ENCODE data around the gene PIK3CA. TPM values are rescaled to one million over a fixed set of nuclear protein-coding genes. Genes with fewer than 3 reads are reported as not detected.

Gene PIK3CA
- total and polyA plus RNA-seq, 8 donors = 25.3 to 39.8 (median 32.2) TPM

- Histone ChIP-seq H3K36me3 (no peaks in the 10 kb centered on the region), H3K9me3 (no peaks in the 10 kb centered on the region), H3K4me1 (peaks cover 0 to 43% of the 10 kb centered on the region in 2 donors), H3K4me3 (no peak overlapping the region), H3K27ac (peak overlapping the region in 1 of 2 donors; percentile 6), H3K27me3 (no peaks in the 10 kb centered on the region)
- no peak for DNase-seq
- TF ChIP-seq CTCF (IDR thresholded peaks at IDR 0.05) = no peak
- intact Hi-C loops (cut with DNase I) = no loop called here
- peak; percentile 45 for ATAC-seq
Observed at GRCh38 chr3:179181993-179182551, 33.9 kb downstream of the PIK3CA start.

- Histone ChIP-seq H3K27me3 (no peaks in the 10 kb centered on the region), H3K27ac (no peak overlapping the region), H3K36me3 (no peaks in the 10 kb centered on the region), H3K4me3 (no peak overlapping the region), H3K9me3 (no peaks in the 10 kb centered on the region), H3K4me1 (peaks cover 0 to 43% of the 10 kb centered on the region in 2 donors)
- no peak for ATAC-seq
- intact Hi-C loops (cut with DNase I) = no loop called here
- TF ChIP-seq CTCF (IDR thresholded peaks at IDR 0.05) = no peak
- no peak for DNase-seq
Observed at GRCh38 chr3:179182902-179183301, 34.7 kb downstream of the PIK3CA start.

- ATAC-seq = no peak
- no peaks in the 10 kb centered on the region for H3K27me3 ChIP-seq
- H3K4me3 ChIP-seq = no peak overlapping the region
- DNase-seq = no peak
- peaks cover 0 to 47% of the 10 kb centered on the region in 2 donors for H3K4me1 ChIP-seq
- intact Hi-C loops (cut with DNase I) = no loop called here
- TF ChIP-seq CTCF (IDR thresholded peaks at IDR 0.05) = no peak
- H3K36me3 ChIP-seq = no peaks in the 10 kb centered on the region
- H3K9me3 ChIP-seq = no peaks in the 10 kb centered on the region
- H3K27ac ChIP-seq = no peak overlapping the region
Observed at GRCh38 chr3:179184826-179185225, 36.7 kb downstream of the PIK3CA start.

- no peaks in the 10 kb centered on the region for H3K27me3 ChIP-seq
- H3K9me3 ChIP-seq = no peaks in the 10 kb centered on the region
- intact Hi-C loops (cut with DNase I) = no loop called here
- H3K36me3 ChIP-seq = no peaks in the 10 kb centered on the region
- no peak for ATAC-seq
- TF ChIP-seq CTCF (IDR thresholded peaks at IDR 0.05) = no peak
- no peak overlapping the region for H3K27ac ChIP-seq
- H3K4me3 ChIP-seq = no peak overlapping the region
- H3K4me1 ChIP-seq = peaks cover 0 to 37% of the 10 kb centered on the region in 2 donors
- DNase-seq = no peak
Observed at GRCh38 chr3:179186426-179186825, 38.3 kb downstream of the PIK3CA start.

GRCh38 chr3:179189759-179190158 lies 41.6 kb downstream of the PIK3CA start:
- ATAC-seq (no peak), DNase-seq (peak in 2 of 4 donors; percentile 76 to 80)
- Histone ChIP-seq H3K27ac (no peak overlapping the region), H3K36me3 (no peaks in the 10 kb centered on the region), H3K9me3 (no peaks in the 10 kb centered on the region), H3K27me3 (no peaks in the 10 kb centered on the region), H3K4me1 (peaks cover 0 to 18% of the 10 kb centered on the region in 2 donors), H3K4me3 (no peak overlapping the region)
- TF ChIP-seq CTCF (IDR thresholded peaks at IDR 0.05) = no peak
- intact Hi-C loops (cut with DNase I) = no loop called here
